GM06990 (cell line): ENCODE results near the gene CINP.
"Not testable (repeated sequence)": the region's sequence is repeated elsewhere in the genome, so short reads cannot be mapped to it uniquely, and the experiment has no call there.

Experiments used
- DNase-seq: peaks from one replicate; pipeline ENCODE4 v3.0.0-alpha.2; 2011; ENCODE audit not compliant: insufficient read length; ENCODE audit errors: extremely low read depth
- H3K27me3 ChIP-seq: replicated peaks from 2 replicates; pipeline ENCODE4 v1.6.0; 2011; ENCODE audit warnings: low read length; ENCODE audit not compliant: control insufficient read depth, insufficient read depth
- H3K36me3 ChIP-seq: 2 replicates; pipeline ENCODE4 v1.5.1; 2011; ENCODE audit warnings: low read length; ENCODE audit not compliant: control insufficient read depth, insufficient read depth
- H3K4me3 ChIP-seq: replicated peaks from 2 replicates; pipeline ENCODE4 v1.5.1; 2011; ENCODE audit warnings: low read depth, mild to moderate bottlenecking, control low read depth, low read length
- TF ChIP-seq, protein P1 (sequence below): IDR thresholded peaks from 2 replicates; pipeline ENCODE4 v1.5.1; 2011; ENCODE audit warnings: low read length, control low read depth, mild to moderate bottlenecking, inconsistent platforms; ENCODE audit not compliant: insufficient read depth, poor library complexity, severe bottlenecking

CINP gene

GRCh38 chr14:102333795-102334705, 28.6 kb downstream of the CINP start:
- Histone ChIP-seq H3K36me3 (peaks cover 17% of the 10 kb centered on the region), H3K27me3 (no peaks in the 10 kb centered on the region), H3K4me3 (no peak overlapping the region)
- no peak for DNase-seq
- TF ChIP-seq, protein P1, sequence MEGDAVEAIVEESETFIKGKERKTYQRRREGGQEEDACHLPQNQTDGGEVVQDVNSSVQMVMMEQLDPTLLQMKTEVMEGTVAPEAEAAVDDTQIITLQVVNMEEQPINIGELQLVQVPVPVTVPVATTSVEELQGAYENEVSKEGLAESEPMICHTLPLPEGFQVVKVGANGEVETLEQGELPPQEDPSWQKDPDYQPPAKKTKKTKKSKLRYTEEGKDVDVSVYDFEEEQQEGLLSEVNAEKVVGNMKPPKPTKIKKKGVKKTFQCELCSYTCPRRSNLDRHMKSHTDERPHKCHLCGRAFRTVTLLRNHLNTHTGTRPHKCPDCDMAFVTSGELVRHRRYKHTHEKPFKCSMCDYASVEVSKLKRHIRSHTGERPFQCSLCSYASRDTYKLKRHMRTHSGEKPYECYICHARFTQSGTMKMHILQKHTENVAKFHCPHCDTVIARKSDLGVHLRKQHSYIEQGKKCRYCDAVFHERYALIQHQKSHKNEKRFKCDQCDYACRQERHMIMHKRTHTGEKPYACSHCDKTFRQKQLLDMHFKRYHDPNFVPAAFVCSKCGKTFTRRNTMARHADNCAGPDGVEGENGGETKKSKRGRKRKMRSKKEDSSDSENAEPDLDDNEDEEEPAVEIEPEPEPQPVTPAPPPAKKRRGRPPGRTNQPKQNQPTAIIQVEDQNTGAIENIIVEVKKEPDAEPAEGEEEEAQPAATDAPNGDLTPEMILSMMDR, result no peak

- TF ChIP-seq, protein P1, result no peak
- peaks cover 13% of the 10 kb centered on the region for H3K36me3 ChIP-seq
- DNase-seq, result no peak
- H3K27me3 ChIP-seq, result no peaks in the 10 kb centered on the region
- H3K4me3 ChIP-seq, result no peak overlapping the region
These were observed 29.3 kb downstream of the CINP start for GRCh38 chr14:102333390-102333789.

DNA sequence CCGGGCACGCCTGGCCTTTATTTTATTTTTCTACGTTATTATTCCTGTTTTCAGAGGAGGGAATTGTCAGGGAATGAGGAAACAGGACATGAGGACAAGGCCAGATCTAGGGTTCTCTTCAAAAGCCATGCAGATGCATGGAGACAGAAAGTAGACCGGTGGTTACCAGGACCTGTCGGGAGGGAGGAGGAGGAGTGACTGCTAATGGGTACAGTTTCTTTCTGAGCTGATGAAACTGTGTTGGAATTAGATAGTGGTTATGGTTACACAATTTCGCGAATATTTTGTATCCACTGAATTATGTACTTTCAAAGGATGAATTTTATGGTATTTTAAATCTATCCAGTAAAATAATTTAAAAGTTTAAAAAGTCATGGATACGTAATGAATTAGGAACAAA, 31.9 kb downstream of the CINP start:
- H3K36me3 ChIP-seq, result peaks cover 14% of the 10 kb centered on the region

GRCh38 chr14:102329381-102329780, 33.3 kb downstream of the CINP start:
- not testable (repeated sequence) for H3K4me3 ChIP-seq, DNase-seq, H3K27me3 ChIP-seq
- peaks cover 12% of the 10 kb centered on the region for H3K36me3 ChIP-seq

More for the DNA sequence above, 31.9 kb downstream of the CINP start:
- no peak overlapping the region for H3K4me3 ChIP-seq
- DNase-seq, result no peak
- H3K27me3 ChIP-seq, result no peaks in the 10 kb centered on the region
- TF ChIP-seq, protein P1, result no peak

DNA sequence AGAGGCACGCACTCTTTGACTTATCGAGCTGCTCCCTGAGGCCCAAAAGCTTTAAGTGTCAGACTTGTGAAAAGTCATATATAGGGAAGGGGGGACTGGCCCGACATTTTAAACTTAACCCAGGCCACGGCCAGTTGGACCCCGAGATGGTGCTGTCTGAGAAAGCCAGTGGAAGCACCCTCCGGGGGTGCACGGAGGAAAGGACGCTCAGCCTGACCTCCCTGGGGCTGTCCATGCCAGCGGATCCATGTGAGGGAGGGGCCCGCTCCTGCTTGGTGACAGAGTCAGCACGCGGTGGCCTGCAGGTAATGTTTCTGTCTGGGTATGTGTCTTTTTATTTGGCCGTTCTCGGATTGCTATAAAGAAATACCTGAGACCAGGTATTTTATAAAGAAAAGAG, 36.1 kb downstream of the CINP start:
- H3K36me3 ChIP-seq, result peaks cover 5% of the 10 kb centered on the region; the same call in 1 of the 2 replicates
- no peak overlapping the region for H3K4me3 ChIP-seq
- TF ChIP-seq, protein P1, result no peak
- no peak for DNase-seq
- H3K27me3 ChIP-seq, result no peaks in the 10 kb centered on the region

DNA sequence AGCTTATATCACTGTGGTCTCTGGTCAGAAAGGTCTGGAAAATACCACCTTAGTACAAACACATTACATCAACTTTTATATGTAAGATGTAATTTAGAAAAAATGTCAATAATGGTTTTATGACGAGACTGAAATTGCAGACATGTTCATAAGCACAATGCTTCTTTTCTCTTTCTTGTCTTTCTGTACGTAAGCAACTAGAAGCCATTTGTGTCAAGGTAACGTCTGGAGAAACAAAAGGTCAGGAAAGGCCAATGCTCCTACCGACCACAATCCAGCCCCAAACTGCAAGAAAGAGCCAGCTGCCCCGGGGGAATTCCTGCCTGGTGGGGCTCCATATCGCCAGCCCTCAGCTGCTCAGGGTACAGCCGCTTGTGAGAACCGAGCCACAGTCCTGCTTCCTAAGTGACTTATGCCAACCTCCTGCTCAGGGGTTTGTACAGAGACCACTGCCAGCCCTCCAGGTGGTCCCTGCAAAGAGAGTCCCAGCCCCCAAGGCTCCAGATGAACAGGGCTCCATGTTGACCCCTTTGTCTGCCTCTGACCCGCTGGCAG, 36.8 kb downstream of the CINP start:
- Histone ChIP-seq H3K27me3 (no peaks in the 10 kb centered on the region), H3K4me3 (no peak overlapping the region), H3K36me3 (peaks cover 3% of the 10 kb centered on the region; the same call in 1 of the 2 replicates)
- TF ChIP-seq, protein P1, result no peak
- DNase-seq, result no peak
